SK-N-SH (cell line): ENCODE measurements around the gene MED27. TPM values are rescaled to one million over a fixed set of nuclear protein-coding genes. Genes with fewer than 3 reads are reported as not detected.

Experiments used
- CTCF ChIA-PET: fragments of 300-600, 350-600 bp; formaldehyde crosslinking; extraction: SDS; loops from one replicate; lab custom pipeline; 2021; lab: Yijun Ruan, JAX
- POLR2A ChIA-PET: fragments of 350-600 bp; sonication (Branson Sonifier 250); formaldehyde crosslinking; extraction: SDS; loops from one replicate; lab custom pipeline; 2020; ENCODE audit warnings: antibody characterized with exemption, inconsistent platforms; lab: Yijun Ruan, JAX
- DNase-seq: peaks from one replicate; pipeline ENCODE4 v3.0.0; 2012
- H2AFZ ChIP-seq: fragments of 200-600 bp; sonication (generic); 2 replicates; pipeline ENCODE4 v1.8.1; 2016; ENCODE audit warnings: antibody characterized with exemption, mild to moderate bottlenecking, low read depth
- H3F3A ChIP-seq: fragments of 200-600 bp; sonication (generic); replicated peaks from 2 replicates; pipeline ENCODE3; 2016; ENCODE audit warnings: antibody characterized with exemption, mild to moderate bottlenecking; ENCODE audit not compliant: insufficient read depth
- H3K27ac ChIP-seq, 2 experiments: fragments of 200-500 bp in 1 of 2; fragments of 200-600 bp in 1 of 2; sonication (Bioruptor generic) in 1 of 2; sonication (generic), shearing (Covaris generic) in 1 of 2; 2 replicates each; pipeline versions ENCODE4 v1.5.1 to v1.6.1; 2014 to 2016; ENCODE audit warnings: low read depth in 2 of 2, inconsistent platforms in 1 of 2, low read length in 1 of 2, mild to moderate bottlenecking in 1 of 2, mixed read lengths in 1 of 2
- H3K27me3 ChIP-seq: fragments of 200-600 bp; sonication (generic), shearing (Covaris generic); 2 replicates; pipeline ENCODE4 v1.6.1; 2016; ENCODE audit warnings: mixed run types; ENCODE audit not compliant: insufficient read depth
- H3K36me3 ChIP-seq, 2 experiments: fragments of 200-500 bp in 1 of 2; fragments of 200-600 bp in 1 of 2; sonication (Bioruptor generic) in 1 of 2; sonication (generic) in 1 of 2; replicated peaks in 1 of 2; 2 replicates each; pipeline versions ENCODE3 to v1.5.1; 2014 to 2016; ENCODE audit warnings: low read length in 1 of 2, mild to moderate bottlenecking in 1 of 2; ENCODE audit not compliant: insufficient read depth in 2 of 2, control insufficient read depth in 1 of 2
- H3K4me1 ChIP-seq, 2 experiments: fragments of 200-500 bp in 1 of 2; fragments of 200-600 bp in 1 of 2; sonication (Bioruptor generic) in 1 of 2; sonication (generic), shearing (Covaris generic) in 1 of 2; 2 replicates each; pipeline versions ENCODE4 v1.5.1 to v1.6.1; 2014 to 2016; ENCODE audit warnings: low read depth in 1 of 2, low read length in 1 of 2, mixed run types in 1 of 2; ENCODE audit not compliant: insufficient read depth in 2 of 2, control insufficient read depth in 1 of 2
- H3K4me2 ChIP-seq: fragments of 200-600 bp; sonication (generic), shearing (Covaris generic); 2 replicates; pipeline ENCODE4 v1.6.1; 2017; ENCODE audit warnings: mixed run types
- H3K4me3 ChIP-seq, 2 experiments: fragments of 200-500 bp in 1 of 2; fragments of 200-600 bp in 1 of 2; sonication (Bioruptor generic) in 1 of 2; sonication (generic), shearing (Covaris generic) in 1 of 2; 2 replicates each; pipeline versions ENCODE4 v1.5.1 to v1.8.1; 2014 to 2016; ENCODE audit warnings: low read depth in 2 of 2, inconsistent platforms in 1 of 2, low read length in 1 of 2, mild to moderate bottlenecking in 1 of 2, mixed read lengths in 1 of 2, moderate library complexity in 1 of 2
- H3K79me2 ChIP-seq: fragments of 200-600 bp; sonication (generic); 2 replicates; pipeline ENCODE4 v1.8.1; 2017; ENCODE audit warnings: mild to moderate bottlenecking; ENCODE audit not compliant: insufficient read depth
- H3K9ac ChIP-seq: fragments of 200-600 bp; sonication (generic); 2 replicates; pipeline ENCODE4 v1.6.1; 2017; ENCODE audit warnings: mixed run types
- H3K9me2 ChIP-seq: fragments of 200-600 bp; sonication (generic); 2 replicates; pipeline ENCODE4 v1.6.1; 2017; ENCODE audit warnings: mixed run types
- H3K9me3 ChIP-seq: fragments of 200-600 bp; sonication (generic); 2 replicates; pipeline ENCODE4 v1.6.1; 2017; ENCODE audit warnings: mixed run types, mild to moderate bottlenecking, moderate library complexity
- H4K20me1 ChIP-seq: fragments of 200-600 bp; sonication (generic); 2 replicates; pipeline ENCODE4 v1.6.1; 2017; ENCODE audit warnings: mild to moderate bottlenecking, mixed run types; ENCODE audit not compliant: insufficient read depth
- CHD2 ChIP-seq: fragments of 150-350 bp; IDR thresholded peaks from 2 replicates; pipeline ENCODE4 v1.6.1; 2018; ENCODE audit warnings: low read length; ENCODE audit not compliant: partially characterized antibody
- ELF1 ChIP-seq: IDR thresholded peaks from 2 replicates; pipeline ENCODE4 v1.4.0; 2012
- EP300 ChIP-seq, 2 experiments: IDR thresholded peaks; 2 replicates each; pipeline versions ENCODE4 v1.4.0 to v1.6.1; 2012; ENCODE audit warnings: borderline replicate concordance in 1 of 2, low read depth in 1 of 2, low read length in 1 of 2
- EZH2phosphoT487 ChIP-seq: fragments of 200-600 bp; sonication (generic); IDR thresholded peaks from 2 replicates; pipeline ENCODE4 v1.6.1; 2017; ENCODE audit warnings: low read depth, mixed run types, mild to moderate bottlenecking, antibody characterized with exemption, moderate library complexity, borderline replicate concordance
- FOSL2 ChIP-seq: IDR thresholded peaks from 2 replicates; pipeline ENCODE4 v1.4.0; 2012; ENCODE audit warnings: low read depth, mild to moderate bottlenecking, moderate library complexity, borderline replicate concordance
- GABPA ChIP-seq: IDR thresholded peaks from 2 replicates; pipeline ENCODE4 v1.4.0; 2012; ENCODE audit warnings: low read depth, mild to moderate bottlenecking
- GATA2 ChIP-seq: sonication (generic); formaldehyde crosslinking; IDR thresholded peaks from 2 replicates; pipeline ENCODE4 v1.5.0; 2020; ENCODE audit warnings: mild to moderate bottlenecking, missing genetic modification reagents
- JUND ChIP-seq: IDR thresholded peaks from 2 replicates; pipeline ENCODE4 v1.4.0; 2012
- MXI1 ChIP-seq: IDR thresholded peaks from 2 replicates; pipeline ENCODE4 v1.6.1; 2012; ENCODE audit warnings: mild to moderate bottlenecking, low read depth, low read length, improper control_type of control experiment
- NFIC ChIP-seq: IDR thresholded peaks from 2 replicates; pipeline ENCODE4 v1.4.0; 2012; ENCODE audit warnings: borderline replicate concordance
- RAD21 ChIP-seq: IDR thresholded peaks from 2 replicates; pipeline ENCODE4 v1.6.1; 2012; ENCODE audit warnings: mild to moderate bottlenecking, low read length
- RCOR1 ChIP-seq: fragments of 150-350 bp; IDR thresholded peaks from 2 replicates; pipeline ENCODE4 v1.6.1; 2017; ENCODE audit warnings: antibody characterized with exemption, low read length
- RFX5 ChIP-seq: IDR thresholded peaks from 2 replicates; pipeline ENCODE4 v1.6.1; 2012; ENCODE audit warnings: mild to moderate bottlenecking, improper control_type of control experiment, low read length
- RXRA ChIP-seq: IDR thresholded peaks from 2 replicates; pipeline ENCODE4 v1.4.0; 2012; ENCODE audit warnings: low read depth, mild to moderate bottlenecking, borderline replicate concordance
- SIN3A ChIP-seq: IDR thresholded peaks from 2 replicates; pipeline ENCODE4 v1.6.1; 2012; ENCODE audit warnings: low read depth, mild to moderate bottlenecking, low read length, moderate library complexity, borderline replicate concordance
- SMC3 ChIP-seq: IDR thresholded peaks from 2 replicates; pipeline ENCODE4 v1.6.1; 2012; ENCODE audit warnings: low read depth, low read length, improper control_type of control experiment
- TEAD4 ChIP-seq: IDR thresholded peaks from 2 replicates; pipeline ENCODE4 v1.4.0; 2012; ENCODE audit warnings: mild to moderate bottlenecking, borderline replicate concordance; ENCODE audit not compliant: insufficient read depth
- USF2 ChIP-seq: fragments of 150-350 bp; IDR thresholded peaks from 2 replicates; pipeline ENCODE4 v1.6.1; 2017; ENCODE audit warnings: antibody characterized with exemption, low read length, low read depth, borderline replicate concordance
- WGBS: methylation state at CpG from one replicate; pipeline ENCODE4 v1.1.6; 2017; ENCODE audit warnings: low lambda C conversion rate; 5-methylcytosine and 5-hydroxymethylcytosine counted together
- polyA plus RNA-seq, 3 experiments: library from polyadenylated mRNA; depleted of rRNA; stranded (reverse); fragments of >200 nt; gene quantifications; 2 replicates each; pipeline ENCODE4 v1.2.3, GENCODE V29; 2012

MED27 gene
- polyA plus RNA-seq, 1 of the 3 experiments (the other 2 are of a cell fraction): 35.0 TPM

DNA sequence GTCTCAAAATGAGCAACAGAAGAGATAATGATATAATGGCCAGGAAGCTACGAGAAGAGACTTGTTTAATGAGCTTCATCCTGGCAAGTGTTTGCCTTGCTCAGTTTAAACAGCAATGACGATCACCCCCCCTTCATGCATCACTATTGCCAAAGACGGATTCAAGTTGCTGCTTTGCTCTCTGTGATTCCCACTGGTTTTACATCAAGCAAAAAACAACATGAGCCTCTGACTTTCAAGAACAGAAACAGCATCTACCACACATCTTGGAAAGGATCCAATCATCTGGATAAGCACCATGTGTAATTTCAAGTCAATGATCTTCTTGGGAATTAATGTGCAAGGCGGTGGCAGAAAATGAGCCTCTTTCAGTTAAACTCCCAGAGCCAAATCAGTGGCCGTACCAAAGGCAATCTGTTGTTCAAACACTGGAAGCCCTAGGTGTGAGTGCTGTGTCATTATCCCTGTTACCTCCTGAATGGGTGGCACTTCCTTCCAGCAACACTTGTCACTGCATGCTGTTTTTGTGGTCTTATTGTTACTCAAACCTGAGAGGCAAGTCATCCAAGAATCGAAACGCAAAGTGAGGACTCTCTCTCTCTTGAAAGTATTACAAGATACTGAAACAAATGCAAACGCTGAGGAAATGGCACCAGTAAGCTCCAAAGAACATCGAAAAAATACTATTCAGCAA, 72.8 kb downstream of the MED27 start:
- WGBS: 95% methylated on average over 9 of the region's 9 CpGs
- Histone ChIP-seq H3K27me3 (no peaks in the 10 kb centered on the region), H3K79me2 (0 out of 2 replicates have a peak, but pooled peaks cover 5% of the 10 kb centered on the region), H3K27ac (no peak overlapping the region), H2AFZ (no peak overlapping the region), H3K4me1 (peaks cover 38 to 42% of the 10 kb centered on the region in 2 experiments), H3K9me3 (no peaks in the 10 kb centered on the region), H4K20me1 (no peaks in the 10 kb centered on the region; the same call in 1 of the 2 replicates), H3K4me3 (no peak overlapping the region), H3F3A (peaks cover 9% of the 10 kb centered on the region), H3K9ac (no peak overlapping the region), H3K36me3 (peaks cover 0 to 2% of the 10 kb centered on the region in 2 experiments), H3K9me2 (no peaks in the 10 kb centered on the region), H3K4me2 (no peak overlapping the region)
- TF ChIP-seq GABPA (no peak), MXI1 (peak; percentile 49; the same call in 1 of the 2 replicates), GATA2 (0 out of 2 replicates have a peak, but pooled peaks have one; percentile 14), RCOR1 (0 out of 2 replicates have a peak, but pooled peaks have one; percentile 24), JUND (no peak), NFIC (peak; percentile 28; the same call in 1 of the 2 replicates), CHD2 (peak; percentile 38), EP300 (IDR thresholded peaks at IDR 0.05; ENCODE audit: borderline replicate concordance in 1 of 2, low read depth in 1 of 2, low read length in 1 of 2) (peak in 1 of 2 experiments; percentile 35; a peak in 1 of 4 replicates)
- no peak for DNase-seq
- ChIA-PET CTCF (interaction anchor here (0.8 to 2.0 kb wide), 3 partner anchors 9 to 140 kb away, joined by 3 to 5 read pairs (median 3); no protein-coding TSS in a partner anchor), POLR2A (no interaction called here)

DNA sequence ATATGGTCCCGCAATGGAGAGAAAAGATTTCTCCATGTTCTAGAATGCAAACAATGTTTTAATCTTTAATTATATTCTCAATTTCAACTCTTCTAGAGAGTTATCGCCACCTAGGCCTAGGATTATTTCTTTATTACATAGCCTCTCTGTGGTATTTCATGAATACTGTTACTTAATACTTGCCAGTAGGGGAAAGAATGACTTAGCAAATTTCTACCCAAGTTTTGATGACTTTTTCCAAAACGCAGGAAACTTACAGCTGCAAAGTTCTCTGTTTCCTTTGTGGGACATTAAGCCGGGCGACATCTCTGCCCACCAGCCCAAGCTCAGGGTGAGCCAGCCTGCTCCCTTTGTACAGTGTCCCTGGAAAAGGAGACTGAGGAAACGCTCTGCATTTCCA, 73.8 kb downstream of the MED27 start:
- no peaks in the 10 kb centered on the region; the same call in 1 of the 2 replicates for H4K20me1 ChIP-seq

More for the DNA sequence above, 73.8 kb downstream of the MED27 start:
- ChIA-PET CTCF (interaction anchor here (0.6 to 1.5 kb wide), 3 partner anchors 8 to 136 kb away, joined by 3 read pairs; no protein-coding TSS in a partner anchor), POLR2A (no interaction called here)
- Histone ChIP-seq H3K36me3 (peaks cover 0 to 5% of the 10 kb centered on the region in 2 experiments), H2AFZ (no peak overlapping the region), H3K27ac (no peak overlapping the region), H3K4me3 (no peak overlapping the region), H3F3A (peaks cover 9% of the 10 kb centered on the region), H3K9ac (no peak overlapping the region), H3K79me2 (0 out of 2 replicates have a peak, but pooled peaks cover 5% of the 10 kb centered on the region), H3K27me3 (no peaks in the 10 kb centered on the region), H3K4me2 (no peak overlapping the region), H3K9me2 (no peaks in the 10 kb centered on the region), H3K9me3 (0 out of 2 replicates have a peak, but pooled peaks cover 5% of the 10 kb centered on the region), H3K4me1 (peaks cover 39 to 42% of the 10 kb centered on the region in 2 experiments)
- TF ChIP-seq CHD2 (no peak), ELF1 (no peak), GATA2 (no peak), RXRA (no peak), SMC3 (no peak), EZH2phosphoT487 (no peak), USF2 (no peak), SIN3A (no peak), RAD21 (no peak), RCOR1 (no peak), TEAD4 (no peak), RFX5 (no peak), GABPA (no peak), MXI1 (no peak), FOSL2 (no peak)
- DNase-seq: no peak
- WGBS: 94% methylated on average over 6 of the region's 6 CpGs
